Muscle of back (tissue), 10 donors: ENCODE results near the gene SDF2. TPM values are rescaled to one million over a fixed set of nuclear protein-coding genes. Genes with fewer than 3 reads are reported as not detected.

Experiments used
- polyA plus RNA-seq, 10 donors: library from polyadenylated mRNA; unstranded; fragments of 120-200 nt; gene quantifications; one replicate each; pipeline ENCODE4 v1.2.1, GENCODE V29; 2013; ENCODE audit not compliant: insufficient read length in 10 of 10

Gene SDF2
- polyA plus RNA-seq, 10 donors = 31.3 to 48.9 (median 39.7) TPM

Other genes with a start within 250 kb of the SDF2 start
- not detected for gene SLC13A2, start 188.3 kb downstream of the SDF2 start, polyA plus RNA-seq
- gene FOXN1, start 155.6 kb downstream of the SDF2 start, polyA plus RNA-seq = 1 to 10 TPM in 2 of 10 donors, not detected in 8; 2.5 to 3.0 TPM
- gene UNC119, start 109.3 kb downstream of the SDF2 start, polyA plus RNA-seq = 10 to 100 TPM; 10.8 to 19.5 (median 13.1) TPM
- gene PIGS, start 90.4 kb downstream of the SDF2 start, polyA plus RNA-seq = 10 to 100 TPM; 39.9 to 52.0 (median 44.3) TPM
- gene ALDOC, start 85.0 kb downstream of the SDF2 start, polyA plus RNA-seq = 1 to 10 TPM in 9 of 10 donors, under 1 TPM in 1; 0.92 to 5.1 (median 1.9) TPM
- gene SPAG5, start 62.9 kb downstream of the SDF2 start, polyA plus RNA-seq = 10 to 100 TPM; 17.8 to 34.4 (median 23.2) TPM
- 10 to 100 TPM in 6 of 10 donors, 1 to 10 TPM in 4; 7.0 to 25.1 (median 12.3) TPM for gene RSKR, start 47.7 kb downstream of the SDF2 start, polyA plus RNA-seq
- gene BLTP2, start 16.7 kb downstream of the SDF2 start, polyA plus RNA-seq = 10 to 100 TPM; 46.8 to 61.9 (median 56.0) TPM
- 10 to 100 TPM; 36.8 to 47.7 (median 41.7) TPM for gene SUPT6H, start 299 bp upstream of the SDF2 start, polyA plus RNA-seq
- gene PROCA1, start 50.0 kb upstream of the SDF2 start, polyA plus RNA-seq = 1 to 10 TPM; 1.7 to 5.3 (median 2.6) TPM
- 100 to 1,000 TPM in 1 of 10 donors, 10 to 100 TPM in 9; 53.1 to 117 (median 77.2) TPM for gene RAB34, start 56.0 kb upstream of the SDF2 start, polyA plus RNA-seq
- gene RPL23A, start 58.1 kb upstream of the SDF2 start, polyA plus RNA-seq = 1,000 to 10,000 TPM; 1,123 to 1,773 (median 1,454) TPM
- gene TLCD1, start 64.3 kb upstream of the SDF2 start, polyA plus RNA-seq = 1 to 10 TPM; 2.3 to 6.0 (median 4.1) TPM
- gene NEK8, start 66.9 kb upstream of the SDF2 start, polyA plus RNA-seq = 1 to 10 TPM; 1.3 to 4.2 (median 2.7) TPM
- gene TRAF4, start 82.1 kb upstream of the SDF2 start, polyA plus RNA-seq = 10 to 100 TPM; 40.0 to 73.0 (median 52.8) TPM
- 10 to 100 TPM; 11.2 to 14.1 (median 13.2) TPM for gene FAM222B, start 180.9 kb upstream of the SDF2 start, polyA plus RNA-seq
- 10 to 100 TPM; 35.1 to 54.6 (median 43.1) TPM for gene ERAL1, start 193.1 kb upstream of the SDF2 start, polyA plus RNA-seq
- 10 to 100 TPM; 55.3 to 75.0 (median 66.1) TPM for gene FLOT2, start 235.8 kb upstream of the SDF2 start, polyA plus RNA-seq
- gene DHRS13, start 241.2 kb upstream of the SDF2 start, polyA plus RNA-seq = 1 to 10 TPM; 2.4 to 5.3 (median 3.3) TPM